ENCODE results near the gene TRAM2.

GRCh38 chr6:52554684-52555280, 22.1 kb downstream of the TRAM2 start:
- no peak for TF ChIP-seq CTCF (IDR thresholded peaks at IDR 0.05)
- TF ChIP-seq POLR2A (IDR thresholded peaks at IDR 0.05): no peak
